Aorta (tissue), 5 donors: ENCODE measurements around the gene PRLH. TPM values are rescaled to one million over a fixed set of nuclear protein-coding genes. Genes with fewer than 3 reads are reported as not detected.

Source experiments
- ATAC-seq: fragments of 200-7000 bp; cut with Tn5 transposase; one replicate; pipeline ENCODE4 v1.9.1; 2022; ENCODE audit warnings: moderate library complexity; ENCODE audit not compliant: low FRiP score
- DNase-seq, 2 donors: peaks; one replicate each; pipeline ENCODE4 v3.0.0-alpha.2; 2020
- H3K27ac ChIP-seq, 2 donors: one replicate each; pipeline ENCODE4 v1.5.1; 2013; ENCODE audit warnings: low read length in 2 of 2, mild to moderate bottlenecking in 2 of 2, moderate library complexity in 2 of 2, control low read depth in 1 of 2, inconsistent platforms in 1 of 2, low read depth in 1 of 2
- H3K27me3 ChIP-seq, 2 donors: one replicate each; pipeline ENCODE4 v1.6.1; 2013; ENCODE audit warnings: control low read depth in 1 of 2, low read length in 1 of 2, mild to moderate bottlenecking in 1 of 2, moderate library complexity in 1 of 2; ENCODE audit not compliant: insufficient read depth in 2 of 2, control insufficient read depth in 1 of 2
- H3K36me3 ChIP-seq, 2 donors: one replicate each; pipeline ENCODE4 v1.6.1; 2013; ENCODE audit warnings: control low read depth in 1 of 2, low read length in 1 of 2, mild to moderate bottlenecking in 1 of 2; ENCODE audit not compliant: insufficient read depth in 2 of 2, control insufficient read depth in 1 of 2
- H3K4me1 ChIP-seq, 2 donors: one replicate each; pipeline ENCODE4 v1.6.1; 2013; ENCODE audit warnings: low read length in 2 of 2, control low read depth in 1 of 2, mild to moderate bottlenecking in 1 of 2, moderate library complexity in 1 of 2; ENCODE audit not compliant: insufficient read depth in 2 of 2, control insufficient read depth in 1 of 2
- H3K4me3 ChIP-seq, 2 donors: one replicate each; pipeline ENCODE4 v1.5.1; 2013; ENCODE audit warnings: low read length in 2 of 2, control low read depth in 1 of 2, mild to moderate bottlenecking in 1 of 2
- H3K9me3 ChIP-seq: one replicate; pipeline ENCODE4 v1.6.1; 2013; ENCODE audit warnings: mild to moderate bottlenecking, low read length; ENCODE audit not compliant: control insufficient read depth
- WGBS, 2 donors: extraction: QIAGEN DNeasy Blood & Tissue Kit; methylation state at CpG; one replicate each; pipeline ENCODE4 v1.1.7; 2013; 5-methylcytosine and 5-hydroxymethylcytosine counted together
- intact Hi-C, 2 donors: fragments of 100-400 bp; cut with DNase I; formaldehyde crosslinking; loops; one replicate each; pipeline versions ENCODE4 v1.14.2 to v1.15.0; 2022
- polyA plus RNA-seq, 2 donors: library from polyadenylated mRNA; stranded (reverse); fragments of 200-250 nt; gene quantifications; one replicate each; pipeline ENCODE4 v1.2.3, GENCODE V29; 2013
- total RNA-seq, 2 donors: library from RNA; stranded (reverse); fragmentation: NEBNext Ultra II Directional; extraction: Animal tissue kit (Norgen Biotek cat#: 25700); gene quantifications; one replicate each; pipeline ENCODE4 v1.2.1, GENCODE V29; 2021
- donor health status: healthy with polysubstance abuse.
- donor health status: Bipolar disorder and iron deficiency.
- donor health status: DM: no; HTN: no; CAD: no.
- donor health status: DM: no; HTN: no; CAD: no.
- donor health status: DM: yes; HTN: yes; CAD: no.

Gene PRLH
- total and polyA plus RNA-seq, 4 donors, result not detected

- 96 to 97% methylated on average over 5 of the region's 5 CpGs for WGBS, 2 donors
- H3K9me3 ChIP-seq, result no peaks in the 10 kb centered on the region
- ATAC-seq (no peak), DNase-seq (no peak)
- H3K36me3 ChIP-seq, result no peaks in the 10 kb centered on the region
- H3K4me3 ChIP-seq, result no peak overlapping the region
- H3K27me3 ChIP-seq, result no peaks in the 10 kb centered on the region
- H3K27ac ChIP-seq, result no peak overlapping the region
- no peaks in the 10 kb centered on the region for H3K4me1 ChIP-seq
- intact Hi-C loops, result no loop called here
Measured at GRCh38 chr2:237527766-237528165, 38.6 kb upstream of the PRLH start.

DNA sequence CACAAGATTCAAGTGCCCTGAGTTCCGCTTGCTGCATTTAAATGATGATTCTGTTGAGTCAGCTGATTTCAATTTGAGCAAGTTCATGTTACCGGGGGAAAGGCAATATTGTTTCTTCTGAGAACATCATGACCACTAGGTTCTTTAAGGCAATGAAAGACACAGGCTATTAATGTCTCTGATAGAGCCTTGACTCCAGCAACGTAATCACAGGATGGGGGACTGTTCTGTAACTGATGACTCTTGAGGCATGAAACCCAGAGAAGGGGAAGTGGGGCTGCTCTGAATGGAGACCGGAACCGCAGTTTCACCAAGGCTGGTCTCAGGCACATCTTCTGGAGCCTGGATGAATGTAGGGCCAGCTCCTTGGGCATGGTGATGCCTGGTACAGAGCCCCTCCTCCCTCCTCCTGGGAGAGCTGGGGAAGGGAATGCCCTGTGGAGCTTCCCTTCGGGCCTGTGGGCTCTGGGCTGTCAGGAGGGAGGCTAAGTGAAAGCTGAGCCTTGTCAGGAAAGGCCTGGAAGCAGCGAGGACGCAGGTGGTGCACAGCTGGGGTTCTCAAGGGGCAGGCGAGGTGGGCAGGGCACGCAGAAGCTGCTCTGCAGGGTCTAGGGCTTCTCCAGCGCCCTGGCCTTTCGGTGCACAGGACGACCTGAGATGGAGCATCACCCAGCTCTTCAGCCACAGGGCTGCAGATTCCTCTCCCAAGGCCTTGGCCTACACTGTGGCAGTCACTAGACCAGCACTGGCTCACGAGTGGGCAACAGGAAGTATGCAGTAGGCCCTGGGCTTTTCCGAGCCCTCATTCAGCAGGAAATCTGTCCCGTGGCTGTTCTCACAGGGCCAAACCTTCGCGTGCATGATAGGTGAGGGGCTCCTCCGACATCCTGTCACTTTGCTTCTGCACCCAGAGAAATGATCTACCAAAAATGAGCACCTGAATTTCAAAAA lies 36.6 kb upstream of the PRLH start:
- 87 to 89% methylated on average over 19 of the region's 19 CpGs for WGBS, 2 donors
- ATAC-seq (no peak), DNase-seq (no peak)
- H3K4me3 ChIP-seq, result no peak overlapping the region
- intact Hi-C loops, result no loop called here
- H3K27me3 ChIP-seq, result no peaks in the 10 kb centered on the region
- H3K4me1 ChIP-seq, result no peaks in the 10 kb centered on the region
- H3K27ac ChIP-seq, result no peak overlapping the region
- H3K36me3 ChIP-seq, result no peaks in the 10 kb centered on the region
- no peaks in the 10 kb centered on the region for H3K9me3 ChIP-seq

DNA sequence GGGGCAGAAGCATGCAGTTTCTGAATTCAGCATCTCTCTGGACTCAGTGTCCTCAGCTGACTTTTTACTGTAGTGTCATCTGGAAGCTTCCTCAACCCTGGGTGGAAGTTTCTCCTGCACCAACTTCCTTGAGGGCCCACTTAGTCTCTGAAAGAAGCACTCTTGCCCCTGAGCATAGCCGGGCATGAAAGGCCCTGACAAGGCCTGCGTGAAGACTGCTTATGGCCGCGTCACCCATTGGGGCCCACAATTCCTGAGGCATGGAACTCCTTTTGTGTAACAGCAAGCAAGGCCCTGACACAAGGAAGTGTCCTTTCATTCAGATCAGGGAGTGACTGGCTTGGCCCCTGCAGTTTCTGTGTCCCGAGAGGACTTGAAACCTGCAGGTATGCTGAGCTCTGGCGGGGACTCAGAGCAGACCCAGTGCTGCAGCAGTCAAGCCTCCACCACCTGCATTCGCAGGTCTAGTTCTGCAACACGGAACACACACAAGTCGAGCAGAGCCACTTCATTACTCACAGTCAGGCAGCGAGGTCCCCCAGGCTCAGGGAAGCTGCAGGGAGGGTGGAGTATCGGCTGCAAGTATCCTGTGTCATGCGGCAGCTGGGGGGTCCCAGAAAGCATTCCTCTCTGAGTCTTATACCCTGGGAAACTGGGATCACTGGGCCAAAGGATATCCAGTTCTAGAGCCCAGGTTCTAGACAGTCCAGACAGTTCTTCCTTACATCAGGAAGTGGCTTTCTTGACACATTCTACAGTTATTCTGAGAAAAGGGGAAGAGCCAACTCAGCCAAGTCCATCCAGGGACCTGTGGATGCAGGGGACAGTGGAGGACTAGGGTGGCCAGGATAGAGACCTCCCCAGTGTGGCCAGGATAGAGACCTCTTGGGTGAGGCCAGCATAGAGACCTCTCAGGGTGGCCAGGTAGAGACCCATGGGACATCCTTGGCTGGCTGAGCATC lies 35.6 kb upstream of the PRLH start:
- Histone ChIP-seq H3K9me3 (no peaks in the 10 kb centered on the region), H3K36me3 (no peaks in the 10 kb centered on the region), H3K4me3 (no peak overlapping the region), H3K27me3 (no peaks in the 10 kb centered on the region), H3K27ac (no peak overlapping the region), H3K4me1 (no peaks in the 10 kb centered on the region)
- intact Hi-C loops, result no loop called here
- DNase-seq, result no peak
- ATAC-seq, result no peak
- 90 to 93% methylated on average over 12 of the region's 12 CpGs for WGBS, 2 donors

GRCh38 chr2:237532160-237532559 lies 34.2 kb upstream of the PRLH start:
- Histone ChIP-seq H3K4me3 (no peak overlapping the region), H3K27me3 (no peaks in the 10 kb centered on the region), H3K36me3 (no peaks in the 10 kb centered on the region), H3K9me3 (no peaks in the 10 kb centered on the region), H3K4me1 (no peaks in the 10 kb centered on the region), H3K27ac (no peak overlapping the region)
- DNase-seq, result no peak
- ATAC-seq, result no peak
- intact Hi-C loops, result no loop called here
- 80 to 83% methylated on average over 11 of the region's 11 CpGs for WGBS, 2 donors

DNA sequence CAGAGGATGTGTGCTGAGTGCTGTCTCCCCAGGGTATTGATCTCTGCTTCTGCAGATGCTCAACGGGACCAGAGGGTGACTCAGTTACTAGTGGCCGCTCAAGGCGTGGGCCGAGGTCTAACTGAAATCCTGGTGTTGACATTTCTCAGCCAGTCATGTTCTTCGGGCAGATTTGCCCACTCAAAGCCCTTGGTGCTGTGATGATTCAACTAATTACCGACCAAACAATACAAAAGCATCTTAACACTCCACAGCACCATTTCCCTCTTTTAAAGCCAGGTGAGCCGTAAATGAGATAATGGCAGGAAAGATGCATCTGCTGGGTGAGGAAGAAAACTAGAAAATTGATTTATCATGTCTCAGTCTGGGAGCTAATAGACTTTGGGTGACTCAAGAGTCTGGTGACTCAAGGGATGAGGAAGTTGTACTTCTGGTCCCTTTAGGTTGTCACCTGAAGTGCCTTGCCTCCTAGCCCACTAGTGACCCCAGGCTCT lies 32.7 kb upstream of the PRLH start:
- 91 to 95% methylated on average over 7 of the region's 7 CpGs for WGBS, 2 donors
- H3K4me1 ChIP-seq, result no peaks in the 10 kb centered on the region
- no peaks in the 10 kb centered on the region for H3K27me3 ChIP-seq
- ATAC-seq (no peak), DNase-seq (no peak)
- intact Hi-C loops, result no loop called here
- no peak overlapping the region for H3K4me3 ChIP-seq
- no peaks in the 10 kb centered on the region for H3K9me3 ChIP-seq
- no peaks in the 10 kb centered on the region for H3K36me3 ChIP-seq
- H3K27ac ChIP-seq, result no peak overlapping the region

- H3K4me3 ChIP-seq, result no peak overlapping the region
- DNase-seq, result no peak
- ATAC-seq, result no peak
- H3K9me3 ChIP-seq, result no peaks in the 10 kb centered on the region
- no peaks in the 10 kb centered on the region for H3K4me1 ChIP-seq
- WGBS, 2 donors, result 99 to 100% methylated on average over 1 of the region's 1 CpG
- no peak overlapping the region for H3K27ac ChIP-seq
- H3K36me3 ChIP-seq, result no peaks in the 10 kb centered on the region
- intact Hi-C loops, result no loop called here
- no peaks in the 10 kb centered on the region for H3K27me3 ChIP-seq
Measured at GRCh38 chr2:237534380-237534779, 32.0 kb upstream of the PRLH start.

- Histone ChIP-seq H3K4me1 (no peaks in the 10 kb centered on the region), H3K9me3 (no peaks in the 10 kb centered on the region), H3K4me3 (no peak overlapping the region), H3K36me3 (no peaks in the 10 kb centered on the region), H3K27me3 (no peaks in the 10 kb centered on the region), H3K27ac (no peak overlapping the region)
- 92 to 94% methylated on average over 8 of the region's 8 CpGs for WGBS, 2 donors
- no peak for ATAC-seq
- intact Hi-C loops, result no loop called here
- DNase-seq, result no peak
Measured at GRCh38 chr2:237535385-237536082, 30.8 kb upstream of the PRLH start.

GRCh38 chr2:237536083-237536415 lies 30.3 kb upstream of the PRLH start:
- ATAC-seq (no peak), DNase-seq (no peak)
- intact Hi-C loops, result no loop called here
- H3K9me3 ChIP-seq, result no peaks in the 10 kb centered on the region
- WGBS, 2 donors, result 96% methylated on average over 5 of the region's 5 CpGs
- H3K27ac ChIP-seq, result no peak overlapping the region
- H3K36me3 ChIP-seq, result no peaks in the 10 kb centered on the region
- H3K27me3 ChIP-seq, result no peaks in the 10 kb centered on the region
- H3K4me1 ChIP-seq, result no peaks in the 10 kb centered on the region
- H3K4me3 ChIP-seq, result no peak overlapping the region
